ENCODE measurements around the gene HOXA9. TPM values are rescaled to one million over a fixed set of nuclear protein-coding genes. Genes with fewer than 3 reads are reported as not detected.

Gene HOXA9
- polyA plus RNA-seq, 1 donor from 2014 or later = not detected

- Histone ChIP-seq H3K9me2 (ENCODE audit: insufficient read depth, low read length) (no peaks in the 10 kb centered on the region), H3K27me3 (ENCODE audit: insufficient read depth, low read depth, low read length) (peaks cover 100% of the 10 kb centered on the region), H3K27ac (ENCODE audit: low read length) (no peak overlapping the region), H3K9ac (ENCODE audit: low read length) (no peak overlapping the region), H3K79me2 (replicated peaks; ENCODE audit: insufficient read depth, low read length) (no peaks in the 10 kb centered on the region), H4K20me1 (ENCODE audit: insufficient read depth) (no peaks in the 10 kb centered on the region), H2AFZ (ENCODE audit: low read depth, low read length) (no peak overlapping the region), H3F3A (ENCODE audit: insufficient read depth, low read length, poor library complexity, severe bottlenecking) (no peaks in the 10 kb centered on the region), H3K4me2 (ENCODE audit: low read length) (no peak overlapping the region), H3K9me3 (ENCODE audit: low read length) (peaks cover 44% of the 10 kb centered on the region), H3K36me3 (ENCODE audit: insufficient read depth, low read length) (no peaks in the 10 kb centered on the region), H3K4me3 (ENCODE audit: low read length) (no peak overlapping the region)
- TF ChIP-seq TAF1 (IDR thresholded peaks at IDR 0.05; ENCODE audit: low read depth) (no peak), CTCF (IDR thresholded peaks at IDR 0.05; ENCODE audit: poor library complexity, severe bottlenecking) (no peak), EP300 (conservative IDR thresholded peaks at IDR 0.05; ENCODE audit: poor library complexity, severe bottlenecking) (no peak), EZH2 (IDR thresholded peaks at IDR 0.05; ENCODE audit: borderline replicate concordance, insufficient read depth, low read length, poor library complexity, severe bottlenecking) (no peak)
Measured at GRCh38 chr7:27148031-27148755, 17.1 kb downstream of the HOXA9 start.

GRCh38 chr7:27147199-27148030 is 17.9 kb downstream of the HOXA9 start, which contains the start of gene HOXA6:
Gene HOXA6 (minus strand): TSS chr7:27147774. CDS start chr7:27147749, 25 bp downstream.
- no peaks in the 10 kb centered on the region for H3K79me2 ChIP-seq (replicated peaks; ENCODE audit: insufficient read depth, low read length)
- H3K9ac ChIP-seq (ENCODE audit: low read length) = no peak within 1 kb of the TSS
- no peak within 1 kb of the TSS for H3K4me3 ChIP-seq (ENCODE audit: low read length)
- H3K9me3 ChIP-seq (ENCODE audit: low read length) = peaks cover 44% of the 10 kb centered on the region
- H4K20me1 ChIP-seq (ENCODE audit: insufficient read depth) = no peaks in the 10 kb centered on the region
- H2AFZ ChIP-seq (ENCODE audit: low read depth, low read length) = no peak within 1 kb of the TSS
- H3K9me2 ChIP-seq (ENCODE audit: insufficient read depth, low read length) = no peaks in the 10 kb centered on the region
- no peak within 1 kb of the TSS for H3K27ac ChIP-seq (ENCODE audit: low read length)
- no peaks in the 10 kb centered on the region for H3F3A ChIP-seq (ENCODE audit: insufficient read depth, low read length, poor library complexity, severe bottlenecking)
- peaks cover 100% of the 10 kb centered on the region for H3K27me3 ChIP-seq (ENCODE audit: insufficient read depth, low read depth, low read length)
- H3K4me2 ChIP-seq (ENCODE audit: low read length) = no peak within 1 kb of the TSS
- no peaks in the 10 kb centered on the region for H3K36me3 ChIP-seq (ENCODE audit: insufficient read depth, low read length)
- TF ChIP-seq TAF1 (IDR thresholded peaks at IDR 0.05; ENCODE audit: low read depth) = no peak

GRCh38 chr7:27146491-27147198 is 18.7 kb downstream of the HOXA9 start:
- H3K27ac ChIP-seq (ENCODE audit: low read length) = no peak overlapping the region
- H3K36me3 ChIP-seq (ENCODE audit: insufficient read depth, low read length) = no peaks in the 10 kb centered on the region
- no peak overlapping the region for H2AFZ ChIP-seq (ENCODE audit: low read depth, low read length)
- peaks cover 100% of the 10 kb centered on the region for H3K27me3 ChIP-seq (ENCODE audit: insufficient read depth, low read depth, low read length)
- H3F3A ChIP-seq (ENCODE audit: insufficient read depth, low read length, poor library complexity, severe bottlenecking) = no peaks in the 10 kb centered on the region
- H3K79me2 ChIP-seq (replicated peaks; ENCODE audit: insufficient read depth, low read length) = no peaks in the 10 kb centered on the region
- H3K4me2 ChIP-seq (ENCODE audit: low read length) = no peak overlapping the region
- H3K9ac ChIP-seq (ENCODE audit: low read length) = no peak overlapping the region
- H4K20me1 ChIP-seq (ENCODE audit: insufficient read depth) = no peaks in the 10 kb centered on the region
- H3K9me3 ChIP-seq (ENCODE audit: low read length) = peaks cover 39% of the 10 kb centered on the region
- TF ChIP-seq EP300 (conservative IDR thresholded peaks at IDR 0.05; ENCODE audit: poor library complexity, severe bottlenecking) (no peak), MXI1 (conservative IDR thresholded peaks at IDR 0.05; ENCODE audit: poor library complexity, severe bottlenecking) (no peak), REST (IDR thresholded peaks at IDR 0.05; ENCODE audit: borderline replicate concordance) (no peak), TAF1 (IDR thresholded peaks at IDR 0.05; ENCODE audit: low read depth) (no peak), POLR2AphosphoS5 (IDR thresholded peaks at IDR 0.05) (no peak), EZH2 (IDR thresholded peaks at IDR 0.05; ENCODE audit: borderline replicate concordance, insufficient read depth, low read length, poor library complexity, severe bottlenecking) (no peak), SMC3 (conservative IDR thresholded peaks at IDR 0.05; ENCODE audit: poor library complexity) (no peak)
- H3K9me2 ChIP-seq (ENCODE audit: insufficient read depth, low read length) = no peaks in the 10 kb centered on the region
- H3K4me3 ChIP-seq (ENCODE audit: low read length) = no peak overlapping the region

Data from neural cell (in vitro differentiated cells).